Stimulated activated naive B cell treated with anti-CD40 and anti-IgM and Interleukin-4, amounts not matched to agents 10 μg/mL and 1 μg/mL and 100 μg/mL, for 72 hours (primary cell): ENCODE data around the gene TAGLN.

Experiments used
- ATAC-seq, 2 donors: fragments of 150-1000 bp; cut with Tn5 transposase; replicated peaks; 2 replicates each; pipeline ENCODE4 v1.10.0; 2021; ENCODE audit warnings: moderate library complexity in 1 of 2
- DNase-seq: peaks from one replicate; pipeline ENCODE4 v3.0.0; 2021
- H3K27ac Mint-ChIP-seq: one replicate; pipeline ENCODE4 v1.8.0; 2022; ENCODE audit warnings: mild to moderate bottlenecking, mixed read lengths
- H3K27me3 Mint-ChIP-seq, 2 donors: one replicate each; pipeline ENCODE4 v1.8.0; 2022; ENCODE audit warnings: mixed read lengths in 2 of 2
- H3K36me3 Mint-ChIP-seq, 2 donors: one replicate each; pipeline ENCODE4 v1.8.0; 2022; ENCODE audit warnings: mixed read lengths in 2 of 2, mild to moderate bottlenecking in 1 of 2
- H3K4me1 Mint-ChIP-seq, 2 donors: one replicate each; pipeline ENCODE4 v1.8.0; 2022; ENCODE audit warnings: mixed read lengths in 2 of 2, mild to moderate bottlenecking in 1 of 2
- H3K4me3 Mint-ChIP-seq, 2 donors: one replicate each; pipeline ENCODE4 v1.8.0; 2022; ENCODE audit warnings: mild to moderate bottlenecking in 2 of 2, mixed read lengths in 2 of 2, moderate library complexity in 1 of 2
- H3K9me3 Mint-ChIP-seq, 2 donors: one replicate each; pipeline ENCODE4 v1.8.0; 2022; ENCODE audit warnings: mixed read lengths in 2 of 2, mild to moderate bottlenecking in 1 of 2

The TAGLN gene

GRCh38 chr11:117186431-117186761 is 12.8 kb upstream of the TAGLN start:
- no peak for DNase-seq
- ATAC-seq: no peak
- Mint-ChIP-seq H3K9me3 (no peaks in the 10 kb centered on the region), H3K27ac (peak overlapping the region; percentile 94), H3K4me1 (peaks cover 49 to 89% of the 10 kb centered on the region in 2 donors), H3K36me3 (peaks cover 53 to 71% of the 10 kb centered on the region in 2 donors), H3K27me3 (no peaks in the 10 kb centered on the region), H3K4me3 (peak overlapping the region; percentile 63 to 65)

- H3K27ac Mint-ChIP-seq: peak overlapping the region; percentile 94
- DNase-seq (no peak), ATAC-seq (no peak)
- H3K36me3 Mint-ChIP-seq: peaks cover 53 to 73% of the 10 kb centered on the region in 2 donors
- H3K4me1 Mint-ChIP-seq: peaks cover 52 to 87% of the 10 kb centered on the region in 2 donors
- H3K9me3 Mint-ChIP-seq: no peaks in the 10 kb centered on the region
- H3K4me3 Mint-ChIP-seq: peak overlapping the region; percentile 23 to 63
- H3K27me3 Mint-ChIP-seq: no peaks in the 10 kb centered on the region
Observed at GRCh38 chr11:117187007-117187406, 12.2 kb upstream of the TAGLN start.

GRCh38 chr11:117187428-117187798 is 11.8 kb upstream of the TAGLN start:
- DNase-seq (no peak), ATAC-seq (no peak)
- H3K4me1 Mint-ChIP-seq: peaks cover 52 to 90% of the 10 kb centered on the region in 2 donors
- H3K27me3 Mint-ChIP-seq: no peaks in the 10 kb centered on the region
- H3K27ac Mint-ChIP-seq: peak overlapping the region; percentile 94
- H3K9me3 Mint-ChIP-seq: no peaks in the 10 kb centered on the region
- peak overlapping the region; percentile 23 to 63 for H3K4me3 Mint-ChIP-seq
- H3K36me3 Mint-ChIP-seq: peaks cover 56 to 75% of the 10 kb centered on the region in 2 donors

GRCh38 chr11:117187799-117188481 is 11.2 kb upstream of the TAGLN start:
- H3K4me1 Mint-ChIP-seq: peaks cover 51 to 89% of the 10 kb centered on the region in 2 donors
- no peak for ATAC-seq
- no peaks in the 10 kb centered on the region for H3K9me3 Mint-ChIP-seq
- peak overlapping the region; percentile 94 for H3K27ac Mint-ChIP-seq
- H3K4me3 Mint-ChIP-seq: peak overlapping the region in 1 of 2 donors; percentile 63
- DNase-seq: no peak
- H3K27me3 Mint-ChIP-seq: no peaks in the 10 kb centered on the region
- H3K36me3 Mint-ChIP-seq: peaks cover 56 to 74% of the 10 kb centered on the region in 2 donors

GRCh38 chr11:117188620-117189081 is 10.5 kb upstream of the TAGLN start:
- H3K36me3 Mint-ChIP-seq: peaks cover 59 to 77% of the 10 kb centered on the region in 2 donors
- no peaks in the 10 kb centered on the region for H3K27me3 Mint-ChIP-seq

GRCh38 chr11:117189191-117189940 is 9.8 kb upstream of the TAGLN start:
- DNase-seq (peak; percentile 80), ATAC-seq (peak; percentile 89 to 90)
- H3K4me3 Mint-ChIP-seq: peak overlapping the region; percentile 17 to 66
- peaks cover 50 to 81% of the 10 kb centered on the region in 2 donors for H3K4me1 Mint-ChIP-seq
- H3K9me3 Mint-ChIP-seq: no peaks in the 10 kb centered on the region
- H3K27me3 Mint-ChIP-seq: no peaks in the 10 kb centered on the region
- H3K36me3 Mint-ChIP-seq: peaks cover 59 to 73% of the 10 kb centered on the region in 2 donors
- peak overlapping the region; percentile 96 for H3K27ac Mint-ChIP-seq

More at GRCh38 chr11:117188620-117189081, 10.5 kb upstream of the TAGLN start:
- H3K4me3 Mint-ChIP-seq: no peak overlapping the region
- H3K27ac Mint-ChIP-seq: peak overlapping the region; percentile 96
- DNase-seq (no peak), ATAC-seq (no peak)
- H3K9me3 Mint-ChIP-seq: no peaks in the 10 kb centered on the region
- H3K4me1 Mint-ChIP-seq: peaks cover 51 to 87% of the 10 kb centered on the region in 2 donors

- H3K4me3 Mint-ChIP-seq: peak overlapping the region; percentile 17 to 66
- H3K36me3 Mint-ChIP-seq: peaks cover 61 to 77% of the 10 kb centered on the region in 2 donors
- ATAC-seq: peak; percentile 10 to 13
- DNase-seq: no peak
- H3K4me1 Mint-ChIP-seq: peaks cover 49 to 77% of the 10 kb centered on the region in 2 donors
- H3K9me3 Mint-ChIP-seq: no peaks in the 10 kb centered on the region
- peak overlapping the region; percentile 96 for H3K27ac Mint-ChIP-seq
- H3K27me3 Mint-ChIP-seq: no peaks in the 10 kb centered on the region
Observed at GRCh38 chr11:117189941-117190544, 9.1 kb upstream of the TAGLN start.

GRCh38 chr11:117191680-117192400 is 7.3 kb upstream of the TAGLN start:
- Mint-ChIP-seq H3K27ac (peak overlapping the region; percentile 62), H3K27me3 (no peaks in the 10 kb centered on the region), H3K36me3 (peaks cover 67 to 76% of the 10 kb centered on the region in 2 donors), H3K9me3 (no peaks in the 10 kb centered on the region), H3K4me3 (no peak overlapping the region), H3K4me1 (peaks cover 37 to 59% of the 10 kb centered on the region in 2 donors)
- no peak for ATAC-seq
- DNase-seq: no peak

GRCh38 chr11:117192401-117192875 is 6.7 kb upstream of the TAGLN start:
- peaks cover 69 to 73% of the 10 kb centered on the region in 2 donors for H3K36me3 Mint-ChIP-seq
- no peaks in the 10 kb centered on the region for H3K9me3 Mint-ChIP-seq
- no peaks in the 10 kb centered on the region for H3K27me3 Mint-ChIP-seq
- no peak for DNase-seq
- H3K4me1 Mint-ChIP-seq: peaks cover 31 to 55% of the 10 kb centered on the region in 2 donors
- peak overlapping the region; percentile 62 for H3K27ac Mint-ChIP-seq
- H3K4me3 Mint-ChIP-seq: no peak overlapping the region
- no peak for ATAC-seq

GRCh38 chr11:117193130-117194020 is 5.8 kb upstream of the TAGLN start:
- H3K4me1 Mint-ChIP-seq: peaks cover 28 to 54% of the 10 kb centered on the region in 2 donors
- no peak for ATAC-seq

GRCh38 chr11:117194267-117194666 is 4.9 kb upstream of the TAGLN start:
- ATAC-seq (no peak), DNase-seq (no peak)
- Mint-ChIP-seq H3K4me1 (peaks cover 24 to 52% of the 10 kb centered on the region in 2 donors), H3K27ac (no peak overlapping the region), H3K36me3 (peaks cover 59 to 63% of the 10 kb centered on the region in 2 donors), H3K9me3 (no peaks in the 10 kb centered on the region), H3K4me3 (no peak overlapping the region), H3K27me3 (no peaks in the 10 kb centered on the region)

More at GRCh38 chr11:117193130-117194020, 5.8 kb upstream of the TAGLN start:
- no peak for DNase-seq
- no peaks in the 10 kb centered on the region for H3K9me3 Mint-ChIP-seq
- no peak overlapping the region for H3K4me3 Mint-ChIP-seq
- H3K27ac Mint-ChIP-seq: peak overlapping the region; percentile 73
- H3K36me3 Mint-ChIP-seq: peaks cover 65 to 70% of the 10 kb centered on the region in 2 donors
- no peaks in the 10 kb centered on the region for H3K27me3 Mint-ChIP-seq

- Mint-ChIP-seq H3K9me3 (no peaks in the 10 kb centered on the region), H3K4me1 (peaks cover 15 to 42% of the 10 kb centered on the region in 2 donors), H3K4me3 (no peak overlapping the region), H3K36me3 (peaks cover 50 to 53% of the 10 kb centered on the region in 2 donors), H3K27me3 (no peaks in the 10 kb centered on the region), H3K27ac (no peak overlapping the region)
- DNase-seq: no peak
- no peak for ATAC-seq
Observed at GRCh38 chr11:117195258-117195657, 3.9 kb upstream of the TAGLN start.

GRCh38 chr11:117195761-117196160 is 3.4 kb upstream of the TAGLN start:
- no peak overlapping the region for H3K27ac Mint-ChIP-seq
- no peak for ATAC-seq
- DNase-seq: no peak
- peaks cover 47 to 53% of the 10 kb centered on the region in 2 donors for H3K36me3 Mint-ChIP-seq
- H3K4me3 Mint-ChIP-seq: no peak overlapping the region
- H3K9me3 Mint-ChIP-seq: no peaks in the 10 kb centered on the region
- no peaks in the 10 kb centered on the region for H3K27me3 Mint-ChIP-seq
- peaks cover 14 to 42% of the 10 kb centered on the region in 2 donors for H3K4me1 Mint-ChIP-seq
